SJSA1 (cell line): ENCODE data around the gene RIMBP3C. TPM values are rescaled to one million over a fixed set of nuclear protein-coding genes. Genes with fewer than 3 reads are reported as not detected.
"Not testable (repeated sequence)": the region's sequence is repeated elsewhere in the genome, so short reads cannot be mapped to it uniquely, and the experiment has no call there.

Source experiments
- DNase-seq, 2 experiments: peaks; one replicate each; pipeline ENCODE4 v3.0.0-alpha.2; 2015 to 2020; ENCODE audit warnings: low spot score in 2 of 2, low read depth in 1 of 2
- H3K27ac ChIP-seq: fragments of 250-450 bp; sonication (Bioruptor Pico); 2 replicates; pipeline ENCODE4 v1.5.1; 2020; ENCODE audit warnings: mild to moderate bottlenecking, moderate library complexity
- H3K27me3 ChIP-seq: fragments of 250-450 bp; sonication (Bioruptor Pico); replicated peaks from 2 replicates; pipeline ENCODE4 v1.5.1; 2020; ENCODE audit warnings: mild to moderate bottlenecking, moderate library complexity
- H3K36me3 ChIP-seq: fragments of 250-450 bp; sonication (Bioruptor Pico); 2 replicates; pipeline ENCODE4 v1.5.1; 2020; ENCODE audit warnings: mild to moderate bottlenecking
- H3K4me1 ChIP-seq: fragments of 250-450 bp; sonication (Bioruptor Pico); replicated peaks from 2 replicates; pipeline ENCODE4 v1.6.1; 2021; ENCODE audit warnings: mild to moderate bottlenecking
- H3K4me3 ChIP-seq: fragments of 250-450 bp; sonication (Bioruptor Pico); 2 replicates; pipeline ENCODE4 v1.5.1; 2020; ENCODE audit warnings: mild to moderate bottlenecking
- H3K9me3 ChIP-seq: fragments of 250-450 bp; sonication (Bioruptor Pico); replicated peaks from 2 replicates; pipeline ENCODE4 v1.5.1; 2020; ENCODE audit warnings: mild to moderate bottlenecking
- total RNA-seq: library from RNA; depleted of rRNA; stranded (reverse); fragments of >200 nt; shearing (Covaris generic); gene quantifications from 2 replicates; pipeline ENCODE4 v1.2.3, GENCODE V29; 2014; rRNA removed

The RIMBP3C gene, protein sequence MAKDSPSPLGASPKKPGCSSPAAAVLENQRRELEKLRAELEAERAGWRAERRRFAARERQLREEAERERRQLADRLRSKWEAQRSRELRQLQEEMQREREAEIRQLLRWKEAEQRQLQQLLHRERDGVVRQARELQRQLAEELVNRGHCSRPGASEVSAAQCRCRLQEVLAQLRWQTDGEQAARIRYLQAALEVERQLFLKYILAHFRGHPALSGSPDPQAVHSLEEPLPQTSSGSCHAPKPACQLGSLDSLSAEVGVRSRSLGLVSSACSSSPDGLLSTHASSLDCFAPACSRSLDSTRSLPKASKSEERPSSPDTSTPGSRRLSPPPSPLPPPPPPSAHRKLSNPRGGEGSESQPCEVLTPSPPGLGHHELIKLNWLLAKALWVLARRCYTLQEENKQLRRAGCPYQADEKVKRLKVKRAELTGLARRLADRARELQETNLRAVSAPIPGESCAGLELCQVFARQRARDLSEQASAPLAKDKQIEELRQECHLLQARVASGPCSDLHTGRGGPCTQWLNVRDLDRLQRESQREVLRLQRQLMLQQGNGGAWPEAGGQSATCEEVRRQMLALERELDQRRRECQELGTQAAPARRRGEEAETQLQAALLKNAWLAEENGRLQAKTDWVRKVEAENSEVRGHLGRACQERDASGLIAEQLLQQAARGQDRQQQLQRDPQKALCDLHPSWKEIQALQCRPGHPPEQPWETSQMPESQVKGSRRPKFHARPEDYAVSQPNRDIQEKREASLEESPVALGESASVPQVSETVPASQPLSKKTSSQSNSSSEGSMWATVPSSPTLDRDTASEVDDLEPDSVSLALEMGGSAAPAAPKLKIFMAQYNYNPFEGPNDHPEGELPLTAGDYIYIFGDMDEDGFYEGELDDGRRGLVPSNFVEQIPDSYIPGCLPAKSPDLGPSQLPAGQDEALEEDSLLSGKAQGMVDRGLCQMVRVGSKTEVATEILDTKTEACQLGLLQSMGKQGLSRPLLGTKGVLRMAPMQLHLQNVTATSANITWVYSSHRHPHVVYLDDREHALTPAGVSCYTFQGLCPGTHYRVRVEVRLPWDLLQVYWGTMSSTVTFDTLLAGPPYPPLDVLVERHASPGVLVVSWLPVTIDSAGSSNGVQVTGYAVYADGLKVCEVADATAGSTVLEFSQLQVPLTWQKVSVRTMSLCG (N-terminal part only)
- 0.76 and 0.81 TPM in 2 replicates for total RNA-seq

DNA sequence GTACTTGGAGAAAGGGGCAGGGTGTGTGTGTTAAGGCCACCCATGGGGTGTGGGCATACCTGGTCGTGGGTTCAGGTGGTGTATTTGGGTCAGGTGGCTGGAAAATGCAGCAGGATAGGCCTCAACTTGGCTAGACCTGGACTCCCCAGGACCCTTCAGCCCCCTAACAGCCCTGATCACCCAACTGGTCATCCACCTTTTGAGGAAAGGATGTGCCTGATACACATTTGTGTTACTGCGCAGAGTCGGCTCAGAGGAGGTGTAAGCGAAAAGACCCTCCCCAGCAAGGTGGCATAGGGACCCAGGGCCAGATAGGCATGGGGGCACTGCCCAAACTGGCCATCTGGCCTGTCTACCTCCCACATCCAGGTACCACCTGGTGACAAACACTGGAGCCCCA lies at the start of gene RIMBP3C:
Gene RIMBP3C (minus strand): TSS at position 101 of the 400 bp plus-strand sequence. CDS start 485 bp downstream, outside the sequence.
- H3K27me3 ChIP-seq, H3K9me3 ChIP-seq, DNase-seq, H3K27ac ChIP-seq, H3K4me3 ChIP-seq, H3K4me1 ChIP-seq, H3K36me3 ChIP-seq: not testable (repeated sequence)

DNA sequence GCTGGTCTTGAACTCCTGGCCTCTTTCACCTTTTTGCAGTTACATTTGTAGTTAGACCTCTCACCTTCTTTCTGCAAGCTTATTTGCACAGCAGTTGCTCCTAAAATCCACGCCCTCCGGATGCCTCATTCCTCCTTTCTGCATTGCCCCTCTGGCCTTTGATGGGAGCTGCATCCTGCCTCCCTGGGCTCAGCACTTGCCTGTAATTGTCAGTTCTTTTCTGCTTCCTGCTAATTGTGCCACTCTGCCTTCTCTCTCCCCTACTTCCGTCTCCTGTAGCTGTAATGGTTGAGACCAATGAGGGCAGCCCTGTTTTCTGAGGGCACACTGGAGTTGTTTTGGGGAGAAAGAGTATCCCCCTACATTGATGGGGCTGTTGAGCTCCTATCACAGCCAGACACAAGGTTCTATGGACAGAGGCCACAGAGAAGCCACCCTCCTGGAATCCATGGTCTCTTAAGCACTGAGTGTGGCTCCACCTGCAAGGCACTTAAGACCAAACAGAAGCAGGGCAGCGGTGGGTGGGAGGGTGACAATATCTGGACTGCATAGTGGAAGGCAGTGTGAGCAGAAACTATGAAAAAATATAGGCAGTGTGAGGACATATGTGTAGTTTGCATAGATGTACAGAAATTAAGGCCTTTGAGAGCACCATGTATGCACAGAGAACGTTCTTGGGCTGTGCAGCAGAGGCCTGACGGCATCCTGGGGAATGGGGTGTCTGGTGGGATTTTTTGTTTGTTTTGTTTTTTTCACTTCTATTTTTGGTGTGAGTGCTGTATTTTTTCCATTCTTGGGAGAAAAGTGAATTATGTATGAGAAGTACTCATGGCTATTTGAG lies 48.0 kb upstream of the RIMBP3C start:
- no peak overlapping the region for H3K4me3 ChIP-seq
- H3K27ac ChIP-seq = no peak overlapping the region
- no peaks in the 10 kb centered on the region for H3K4me1 ChIP-seq
- peaks cover 63% of the 10 kb centered on the region for H3K36me3 ChIP-seq
- H3K27me3 ChIP-seq = no peaks in the 10 kb centered on the region
- H3K9me3 ChIP-seq = no peaks in the 10 kb centered on the region
- DNase-seq = no peak

DNA sequence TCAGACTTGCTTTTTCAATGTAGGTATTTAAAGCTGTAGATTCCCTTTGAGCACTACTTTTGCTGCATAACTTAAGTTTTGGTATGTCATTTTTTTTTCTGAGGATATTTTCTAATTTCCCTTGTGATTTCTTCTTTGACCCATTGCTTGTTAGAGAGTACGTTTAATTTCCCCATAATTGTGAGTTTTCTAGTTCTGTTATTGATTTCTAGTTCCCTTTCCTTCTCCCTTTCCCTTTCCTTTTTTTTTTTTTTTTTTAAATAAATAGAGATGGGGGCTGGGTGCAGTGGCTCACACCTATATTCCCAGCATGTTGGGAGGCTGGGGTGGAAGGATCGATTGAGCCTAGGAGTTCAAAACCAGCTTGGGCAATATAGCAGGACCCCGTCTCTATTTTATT lies 47.0 kb upstream of the RIMBP3C start:
- no peaks in the 10 kb centered on the region for H3K9me3 ChIP-seq
- H3K36me3 ChIP-seq = peaks cover 73% of the 10 kb centered on the region
- H3K27me3 ChIP-seq = no peaks in the 10 kb centered on the region
- no peak overlapping the region for H3K4me3 ChIP-seq
- no peak for DNase-seq
- H3K4me1 ChIP-seq = no peaks in the 10 kb centered on the region
- no peak overlapping the region for H3K27ac ChIP-seq

DNA sequence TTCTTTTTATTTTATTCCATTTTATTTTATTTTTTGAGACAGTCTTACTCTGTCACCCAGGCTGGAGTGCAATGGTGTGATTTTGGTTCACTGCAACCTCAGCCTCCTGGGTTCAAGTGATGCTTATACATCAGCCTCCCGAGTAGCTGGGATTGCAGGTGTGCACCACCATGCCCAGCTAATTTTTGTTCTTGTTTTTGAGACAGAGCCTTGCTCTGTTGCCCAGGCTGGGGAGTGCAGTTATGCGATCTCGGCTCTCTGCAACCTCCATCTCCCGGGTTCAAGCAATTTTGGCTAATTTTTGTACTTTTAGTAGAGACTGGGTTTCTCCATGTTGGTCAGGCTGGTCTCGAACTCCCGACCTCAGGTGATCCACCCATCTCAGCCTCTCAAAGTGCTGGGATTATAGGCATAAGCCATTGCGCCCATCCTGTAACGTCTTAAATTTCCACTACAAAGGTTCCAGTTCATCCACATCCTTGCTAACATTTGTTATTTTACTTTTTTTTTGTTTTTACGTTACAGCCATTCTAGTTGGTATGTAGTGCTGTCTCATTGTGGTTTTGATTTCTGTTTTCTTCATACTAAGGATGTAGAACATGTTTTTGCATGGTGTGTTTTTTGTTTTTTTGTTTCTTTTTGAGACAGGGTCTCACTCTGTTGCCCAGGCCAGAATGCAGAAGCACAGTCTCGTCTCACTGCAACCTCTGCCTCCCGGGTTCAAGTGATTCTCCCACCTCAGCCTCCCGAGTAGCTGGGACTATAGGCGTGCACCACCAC lies 45.3 kb upstream of the RIMBP3C start:
- not testable (repeated sequence) for H3K4me1 ChIP-seq, H3K27ac ChIP-seq, H3K27me3 ChIP-seq, H3K9me3 ChIP-seq, DNase-seq, H3K4me3 ChIP-seq
- peaks cover 80% of the 10 kb centered on the region for H3K36me3 ChIP-seq

DNA sequence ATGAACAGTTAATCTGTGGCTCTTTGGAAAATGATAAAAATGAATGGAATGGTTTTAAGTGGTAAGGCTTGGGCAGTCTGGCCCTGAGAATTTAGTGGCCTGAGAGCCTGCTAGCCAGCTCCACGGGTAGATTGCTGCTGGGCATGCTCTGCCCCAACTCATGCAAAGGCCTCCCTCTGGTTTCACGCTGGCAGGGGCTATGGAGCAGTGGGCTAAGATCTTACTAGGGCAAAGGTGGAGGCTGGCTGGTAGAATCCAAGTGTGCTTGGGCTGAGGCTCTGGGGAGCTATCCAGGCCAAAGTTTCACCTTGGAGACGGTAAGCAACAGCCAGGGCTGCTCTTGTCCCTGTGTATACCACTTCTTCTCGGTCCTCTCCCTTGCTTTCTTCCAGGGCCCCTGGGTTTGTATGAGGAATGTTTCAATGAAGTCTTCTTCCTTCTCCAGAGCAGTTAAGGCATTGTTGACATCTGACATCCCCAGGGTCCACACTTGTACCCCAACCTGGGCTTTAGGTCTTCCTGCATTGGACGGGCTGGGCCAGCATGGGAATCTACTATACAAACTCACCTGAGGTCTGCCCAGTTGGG lies 43.7 kb upstream of the RIMBP3C start:
- no peak overlapping the region for H3K4me3 ChIP-seq
- H3K9me3 ChIP-seq = no peaks in the 10 kb centered on the region
- no peaks in the 10 kb centered on the region for H3K4me1 ChIP-seq
- DNase-seq = no peak
- H3K27ac ChIP-seq = no peak overlapping the region
- peaks cover 84% of the 10 kb centered on the region for H3K36me3 ChIP-seq
- no peaks in the 10 kb centered on the region for H3K27me3 ChIP-seq

DNA sequence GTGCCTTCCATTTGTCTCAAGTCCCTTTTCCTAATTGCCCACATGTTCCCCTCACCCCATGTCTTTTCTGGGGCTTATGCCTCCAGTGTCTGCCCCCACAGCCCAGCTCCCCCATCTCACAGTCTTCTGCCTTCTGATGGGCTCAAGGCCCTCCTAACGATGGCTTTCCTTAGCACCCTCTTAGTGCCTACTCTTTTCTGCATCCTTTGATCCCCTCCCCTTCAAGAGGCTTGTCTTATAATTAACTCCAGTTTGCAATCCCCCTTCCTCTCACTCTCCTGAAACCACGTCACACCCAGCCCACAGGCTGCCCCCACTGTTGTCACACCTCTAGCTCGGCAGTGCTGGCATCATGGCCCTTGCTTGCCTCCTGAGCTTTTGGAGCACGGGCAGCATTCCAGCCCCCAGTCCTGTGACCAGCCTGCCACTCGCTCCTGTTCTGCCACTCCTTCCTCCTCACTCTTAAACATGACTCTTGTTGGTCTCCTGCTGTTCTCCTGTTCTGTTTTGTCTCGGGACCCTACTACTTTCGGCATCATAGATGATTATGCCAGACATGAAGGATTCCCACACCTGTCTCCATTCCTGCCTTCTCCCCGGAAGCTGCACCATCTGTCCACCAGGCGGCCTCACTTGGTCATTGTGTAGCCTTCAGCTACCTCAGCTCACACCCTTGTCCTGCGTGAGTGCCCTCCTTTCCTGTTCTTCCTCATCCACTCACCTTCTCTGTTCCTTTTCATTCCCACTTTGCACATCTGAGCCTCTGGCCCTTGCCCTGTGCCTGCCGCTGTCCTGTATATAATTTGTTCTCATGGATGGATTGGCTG lies 42.4 kb upstream of the RIMBP3C start:
- Histone ChIP-seq H3K27me3 (no peaks in the 10 kb centered on the region), H3K4me3 (no peak overlapping the region), H3K4me1 (no peaks in the 10 kb centered on the region; the same call in 1 of the 2 replicates), H3K36me3 (peaks cover 82% of the 10 kb centered on the region), H3K9me3 (no peaks in the 10 kb centered on the region), H3K27ac (no peak overlapping the region)
- no peak for DNase-seq

DNA sequence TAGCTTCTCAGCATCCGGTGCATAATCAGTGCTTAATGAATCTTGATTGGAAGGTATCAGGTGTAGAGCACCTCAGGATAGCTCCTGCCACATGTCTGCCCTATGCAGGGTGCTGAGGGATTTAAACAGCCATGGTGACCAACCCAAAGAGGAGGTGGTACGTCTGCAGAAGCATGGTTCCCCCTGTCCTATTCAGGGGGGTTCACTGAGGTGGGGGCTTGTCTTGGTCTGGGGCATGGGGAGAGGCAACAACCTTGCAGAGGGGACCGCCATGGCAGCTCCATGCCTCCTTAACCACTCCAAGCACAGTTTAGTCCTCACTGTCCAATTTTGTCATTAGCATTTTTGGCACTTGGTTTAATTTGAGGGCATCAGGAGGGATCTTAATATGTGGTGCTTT lies 41.2 kb upstream of the RIMBP3C start:
- DNase-seq = no peak
- no peaks in the 10 kb centered on the region for H3K9me3 ChIP-seq
- H3K4me3 ChIP-seq = no peak overlapping the region
- H3K27me3 ChIP-seq = no peaks in the 10 kb centered on the region
- peaks cover 8% of the 10 kb centered on the region for H3K4me1 ChIP-seq
- peaks cover 80% of the 10 kb centered on the region for H3K36me3 ChIP-seq
- H3K27ac ChIP-seq = no peak overlapping the region

DNA sequence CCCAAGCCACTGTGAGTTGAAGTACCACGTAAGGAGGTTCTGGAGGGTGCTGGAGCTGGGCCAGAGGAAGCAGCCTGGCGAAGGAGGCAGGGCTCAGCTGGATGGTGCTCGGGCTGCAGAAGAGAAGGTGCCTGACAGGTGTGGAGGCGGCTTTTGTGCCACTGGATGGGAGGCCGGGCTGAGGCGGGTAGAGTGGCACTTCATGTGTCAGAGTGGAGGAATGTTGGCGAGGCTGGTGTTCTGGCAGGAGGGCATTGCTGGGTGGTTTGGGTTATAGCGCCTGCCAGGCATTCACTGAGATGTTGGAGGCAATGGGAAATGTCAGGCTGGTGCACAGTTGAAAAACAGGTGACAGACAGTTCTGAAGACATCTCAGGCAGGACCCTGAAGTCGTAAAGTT lies 40.4 kb upstream of the RIMBP3C start:
- H3K4me3 ChIP-seq = no peak overlapping the region
- peaks cover 78% of the 10 kb centered on the region for H3K36me3 ChIP-seq
- no peak overlapping the region for H3K27ac ChIP-seq
- no peaks in the 10 kb centered on the region for H3K27me3 ChIP-seq
- H3K4me1 ChIP-seq = peaks cover 11% of the 10 kb centered on the region
- DNase-seq = no peak
- no peaks in the 10 kb centered on the region for H3K9me3 ChIP-seq

DNA sequence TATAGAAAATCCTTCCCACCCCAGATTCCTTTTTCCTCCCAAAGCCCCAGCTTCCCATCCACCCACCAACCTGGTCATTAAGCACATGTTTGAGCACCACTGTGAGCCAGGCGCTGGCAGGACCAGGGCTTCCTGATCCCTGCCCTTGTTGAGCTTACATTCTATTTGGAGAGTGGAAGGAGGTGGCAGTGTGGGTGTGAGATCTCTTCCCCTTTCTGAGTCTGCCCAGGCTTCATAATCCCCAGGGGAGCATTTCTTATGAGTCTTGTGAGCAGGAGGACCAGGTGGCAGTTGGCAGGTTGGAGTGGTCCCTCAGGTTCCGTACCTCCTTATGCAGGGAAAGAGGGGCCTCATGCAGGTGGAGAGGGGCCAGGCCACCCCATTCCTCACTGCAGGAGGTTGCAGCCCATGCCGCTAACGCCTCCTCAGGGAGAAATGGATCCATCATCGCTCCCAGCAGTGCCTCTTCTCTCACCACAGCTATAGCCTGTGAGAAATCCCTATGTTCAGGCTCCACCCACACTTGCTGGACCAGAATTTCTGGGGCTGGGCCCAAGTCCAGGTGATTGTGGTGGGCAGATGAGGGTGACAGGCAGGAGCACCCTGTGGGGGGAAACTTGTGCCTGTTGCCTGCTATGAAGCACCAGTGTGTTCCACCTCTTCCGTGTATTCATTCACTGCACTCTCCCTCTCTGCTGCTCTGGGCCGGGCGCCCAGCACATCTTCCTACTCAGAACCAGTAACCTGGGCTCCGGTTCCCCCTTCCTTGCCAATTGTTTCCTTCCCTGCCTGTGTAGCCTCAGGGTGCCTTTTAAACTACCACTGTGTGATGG lies 39.8 kb upstream of the RIMBP3C start:
- no peak for DNase-seq
- no peak overlapping the region for H3K27ac ChIP-seq

DNA sequence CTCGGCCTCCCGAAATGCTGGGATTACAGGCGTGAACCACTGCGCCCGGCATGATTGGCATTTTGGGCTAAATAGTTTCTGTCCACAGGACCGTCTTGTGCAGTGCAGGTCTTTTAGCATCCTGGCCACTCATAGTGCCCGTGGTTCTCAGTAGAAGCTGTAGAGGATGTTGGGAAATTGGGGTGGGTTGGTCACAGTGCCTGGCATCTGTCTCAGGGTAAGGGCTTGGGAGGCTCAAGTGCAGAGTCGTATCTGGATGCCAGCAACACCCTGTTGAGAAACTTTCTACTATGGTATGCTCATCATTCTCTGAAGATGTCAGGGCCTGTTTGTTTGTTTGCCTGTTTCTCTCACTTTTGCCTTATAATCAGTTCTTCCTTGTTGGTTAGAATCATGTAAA lies 38.1 kb upstream of the RIMBP3C start:
- Histone ChIP-seq H3K4me3 (no peak overlapping the region), H3K9me3 (no peaks in the 10 kb centered on the region), H3K4me1 (peaks cover 11% of the 10 kb centered on the region), H3K27me3 (no peaks in the 10 kb centered on the region), H3K27ac (no peak overlapping the region), H3K36me3 (peaks cover 71% of the 10 kb centered on the region)
- no peak for DNase-seq

More for the DNA sequence above, 39.8 kb upstream of the RIMBP3C start:
- Histone ChIP-seq H3K4me1 (peaks cover 11% of the 10 kb centered on the region), H3K9me3 (no peaks in the 10 kb centered on the region), H3K27me3 (no peaks in the 10 kb centered on the region), H3K4me3 (no peak overlapping the region), H3K36me3 (peaks cover 73% of the 10 kb centered on the region)
